ENCODE measurements around the gene FAM98C.
"Not testable (repeated sequence)": the region's sequence is repeated elsewhere in the genome, so short reads cannot be mapped to it uniquely, and the experiment has no call there.

The FAM98C gene

GRCh38 chr19:38424272-38424671 is 21.4 kb downstream of the FAM98C start:
- Histone ChIP-seq H3K4me1 (ENCODE audit: insufficient read depth, poor library complexity, severe bottlenecking) (no peaks in the 10 kb centered on the region), H3K27ac (ENCODE audit: poor library complexity, severe bottlenecking) (no peak overlapping the region)
- no peak for ATAC-seq (ENCODE audit: low read depth)

GRCh38 chr19:38425222-38425809 is 22.4 kb downstream of the FAM98C start:
- Histone ChIP-seq H3K27me3 (ENCODE audit: insufficient read depth, poor library complexity, severe bottlenecking) (no peaks in the 10 kb centered on the region), H3K4me3 (ENCODE audit: severe bottlenecking) (no peak overlapping the region), H3K4me1 (ENCODE audit: insufficient read depth, poor library complexity, severe bottlenecking) (no peaks in the 10 kb centered on the region), H3K27ac (ENCODE audit: poor library complexity, severe bottlenecking) (no peak overlapping the region), H3K9me3 (ENCODE audit: severe bottlenecking) (no peaks in the 10 kb centered on the region), H3K36me3 (ENCODE audit: low read depth) (no peaks in the 10 kb centered on the region)
- no peak for TF ChIP-seq CTCF (IDR thresholded peaks at IDR 0.05; ENCODE audit: poor library complexity, severe bottlenecking)
- ATAC-seq (ENCODE audit: low read depth) = no peak
- no peak for DNase-seq (ENCODE audit: low spot score)

More at GRCh38 chr19:38424272-38424671, 21.4 kb downstream of the FAM98C start:
- Histone ChIP-seq H3K9me3 (ENCODE audit: severe bottlenecking) (no peaks in the 10 kb centered on the region), H3K4me3 (ENCODE audit: severe bottlenecking) (no peak overlapping the region), H3K36me3 (ENCODE audit: low read depth) (no peaks in the 10 kb centered on the region), H3K27me3 (ENCODE audit: insufficient read depth, poor library complexity, severe bottlenecking) (no peaks in the 10 kb centered on the region)
- no peak for DNase-seq (ENCODE audit: low spot score)
- TF ChIP-seq CTCF (IDR thresholded peaks at IDR 0.05; ENCODE audit: poor library complexity, severe bottlenecking) = no peak

GRCh38 chr19:38425810-38426466 is 23.0 kb downstream of the FAM98C start, which contains the start of gene RASGRP4:
TSS of gene RASGRP4 (minus strand) at chr19:38426219. CDS start at chr19:38426091, 128 bp downstream.
- ATAC-seq (ENCODE audit: low read depth) = no peak
- DNase-seq (ENCODE audit: low spot score) = no peak
- no peaks in the 10 kb centered on the region for H3K36me3 ChIP-seq (ENCODE audit: low read depth)
- H3K9me3 ChIP-seq (ENCODE audit: severe bottlenecking) = no peaks in the 10 kb centered on the region
- H3K4me3 ChIP-seq (ENCODE audit: severe bottlenecking) = no peak within 1 kb of the TSS
- TF ChIP-seq CTCF (IDR thresholded peaks at IDR 0.05; ENCODE audit: poor library complexity, severe bottlenecking) = no peak
- H3K27me3 ChIP-seq (ENCODE audit: insufficient read depth, poor library complexity, severe bottlenecking) = no peaks in the 10 kb centered on the region
- no peaks in the 10 kb centered on the region for H3K4me1 ChIP-seq (ENCODE audit: insufficient read depth, poor library complexity, severe bottlenecking)
- H3K27ac ChIP-seq (ENCODE audit: poor library complexity, severe bottlenecking) = no peak within 1 kb of the TSS

- not testable (repeated sequence) for H3K27ac ChIP-seq (ENCODE audit: poor library complexity, severe bottlenecking); H3K9me3 ChIP-seq (ENCODE audit: severe bottlenecking); H3K36me3 ChIP-seq (ENCODE audit: low read depth); H3K27me3 ChIP-seq (ENCODE audit: insufficient read depth, poor library complexity, severe bottlenecking); H3K4me3 ChIP-seq (ENCODE audit: severe bottlenecking); H3K4me1 ChIP-seq (ENCODE audit: insufficient read depth, poor library complexity, severe bottlenecking); DNase-seq (ENCODE audit: low spot score); ATAC-seq (ENCODE audit: low read depth)
Measured at GRCh38 chr19:38427035-38427677, 24.3 kb downstream of the FAM98C start.

- H3K4me1 ChIP-seq (ENCODE audit: insufficient read depth, poor library complexity, severe bottlenecking) = no peaks in the 10 kb centered on the region
- H3K27me3 ChIP-seq (ENCODE audit: insufficient read depth, poor library complexity, severe bottlenecking) = peaks cover 4% of the 10 kb centered on the region
- H3K4me3 ChIP-seq (ENCODE audit: severe bottlenecking) = no peak overlapping the region
- ATAC-seq (ENCODE audit: low read depth) (no peak), DNase-seq (ENCODE audit: low spot score) (no peak)
- no peaks in the 10 kb centered on the region for H3K36me3 ChIP-seq (ENCODE audit: low read depth)
- H3K27ac ChIP-seq (ENCODE audit: poor library complexity, severe bottlenecking) = no peak overlapping the region
- H3K9me3 ChIP-seq (ENCODE audit: severe bottlenecking) = no peaks in the 10 kb centered on the region
- TF ChIP-seq CTCF (IDR thresholded peaks at IDR 0.05; ENCODE audit: poor library complexity, severe bottlenecking) = no peak
Measured at GRCh38 chr19:38429055-38429810, 26.3 kb downstream of the FAM98C start.
